Activated B cell treated with CpG ODN at 0.5 μM for 24 hours (primary cell): ENCODE results near the gene GALNT9. TPM values are rescaled to one million over a fixed set of nuclear protein-coding genes. Genes with fewer than 3 reads are reported as not detected.

Experiments
- ATAC-seq: fragments of 200-7000 bp; cut with Tn5 transposase; one replicate; pipeline ENCODE4 v1.10.0; 2021; ENCODE audit warnings: low read depth, mild to moderate bottlenecking, moderate library complexity
- CTCF ChIA-PET: fragments of 350-600 bp; sonication (Branson Sonifier 250); formaldehyde crosslinking; loops from one replicate; lab custom pipeline; 2021; ENCODE audit warnings: antibody characterized with exemption; lab: Charles Lee
- POLR2A ChIA-PET: fragments of 350-600 bp; sonication (Branson Sonifier 250); formaldehyde crosslinking; loops from one replicate; lab custom pipeline; 2021; ENCODE audit warnings: antibody characterized with exemption; lab: Charles Lee
- DNase-seq: peaks from one replicate; pipeline ENCODE4 v3.0.0; 2022
- H3K27ac Mint-ChIP-seq: one replicate; pipeline ENCODE4 v1.8.0; 2020; ENCODE audit warnings: mixed read lengths
- H3K27me3 Mint-ChIP-seq: one replicate; pipeline ENCODE4 v1.8.0; 2021; ENCODE audit warnings: mixed read lengths
- H3K36me3 Mint-ChIP-seq: one replicate; pipeline ENCODE4 v1.8.0; 2021; ENCODE audit warnings: low read depth, mixed read lengths
- H3K4me1 Mint-ChIP-seq: one replicate; pipeline ENCODE4 v1.8.0; 2021; ENCODE audit warnings: mixed read lengths
- H3K4me3 Mint-ChIP-seq: one replicate; pipeline ENCODE4 v1.8.0; 2020; ENCODE audit warnings: mild to moderate bottlenecking, mixed read lengths
- H3K9me3 Mint-ChIP-seq: one replicate; pipeline ENCODE4 v1.8.0; 2020; ENCODE audit warnings: mixed read lengths
- intact Hi-C: fragments of 100-400 bp; cut with micrococcal nuclease; formaldehyde crosslinking; loops from one replicate; pipeline ENCODE4 v1.15.1; 2024
- total RNA-seq: library from RNA; stranded (reverse); gene quantifications from 2 replicates; pipeline ENCODE4 v1.2.3, GENCODE V29; 2022
- TF ChIP-seq, protein P1 (sequence below): fragments of 200-600 bp; IDR thresholded peaks from one replicate; pipeline ENCODE4 v1.8.0; 2022; ENCODE audit warnings: antibody characterized with exemption, mild to moderate bottlenecking

GALNT9 gene
- total RNA-seq, 1 donor from 2014 or later = not detected

GRCh38 chr12:132341318-132342050 lies 12.1 kb upstream of the GALNT9 start:
- Mint-ChIP-seq H3K4me1 (no peaks in the 10 kb centered on the region), H3K9me3 (no peaks in the 10 kb centered on the region), H3K4me3 (no peak overlapping the region), H3K27ac (no peak overlapping the region), H3K27me3 (peaks cover 10% of the 10 kb centered on the region), H3K36me3 (no peaks in the 10 kb centered on the region)
- TF ChIP-seq, protein P1, sequence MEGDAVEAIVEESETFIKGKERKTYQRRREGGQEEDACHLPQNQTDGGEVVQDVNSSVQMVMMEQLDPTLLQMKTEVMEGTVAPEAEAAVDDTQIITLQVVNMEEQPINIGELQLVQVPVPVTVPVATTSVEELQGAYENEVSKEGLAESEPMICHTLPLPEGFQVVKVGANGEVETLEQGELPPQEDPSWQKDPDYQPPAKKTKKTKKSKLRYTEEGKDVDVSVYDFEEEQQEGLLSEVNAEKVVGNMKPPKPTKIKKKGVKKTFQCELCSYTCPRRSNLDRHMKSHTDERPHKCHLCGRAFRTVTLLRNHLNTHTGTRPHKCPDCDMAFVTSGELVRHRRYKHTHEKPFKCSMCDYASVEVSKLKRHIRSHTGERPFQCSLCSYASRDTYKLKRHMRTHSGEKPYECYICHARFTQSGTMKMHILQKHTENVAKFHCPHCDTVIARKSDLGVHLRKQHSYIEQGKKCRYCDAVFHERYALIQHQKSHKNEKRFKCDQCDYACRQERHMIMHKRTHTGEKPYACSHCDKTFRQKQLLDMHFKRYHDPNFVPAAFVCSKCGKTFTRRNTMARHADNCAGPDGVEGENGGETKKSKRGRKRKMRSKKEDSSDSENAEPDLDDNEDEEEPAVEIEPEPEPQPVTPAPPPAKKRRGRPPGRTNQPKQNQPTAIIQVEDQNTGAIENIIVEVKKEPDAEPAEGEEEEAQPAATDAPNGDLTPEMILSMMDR = no peak
- DNase-seq = no peak
- no peak for ATAC-seq
- ChIA-PET CTCF (no interaction called here), POLR2A (no interaction called here)
- intact Hi-C loops = no loop called here

- ATAC-seq = no peak
- Mint-ChIP-seq H3K27me3 (peaks cover 7% of the 10 kb centered on the region), H3K27ac (no peak overlapping the region), H3K4me3 (no peak overlapping the region), H3K36me3 (no peaks in the 10 kb centered on the region), H3K9me3 (peaks cover 1% of the 10 kb centered on the region), H3K4me1 (no peaks in the 10 kb centered on the region)
- TF ChIP-seq, protein P1 = no peak
- ChIA-PET CTCF (no interaction called here), POLR2A (no interaction called here)
- intact Hi-C loops = no loop called here
- no peak for DNase-seq
These were observed 11.1 kb upstream of the GALNT9 start for GRCh38 chr12:132340266-132341035.

- Mint-ChIP-seq H3K27ac (no peak overlapping the region), H3K36me3 (no peaks in the 10 kb centered on the region), H3K4me1 (no peaks in the 10 kb centered on the region), H3K4me3 (no peak overlapping the region), H3K27me3 (peaks cover 7% of the 10 kb centered on the region), H3K9me3 (peaks cover 2% of the 10 kb centered on the region)
- intact Hi-C loops = no loop called here
- CTCF ChIA-PET = no interaction called here
- POLR2A ChIA-PET = no interaction called here
- DNase-seq (no peak), ATAC-seq (no peak)
- TF ChIP-seq, protein P1 = no peak
These were observed 10.5 kb upstream of the GALNT9 start for GRCh38 chr12:132339856-132340255.

- ATAC-seq (no peak), DNase-seq (no peak)
- CTCF ChIA-PET = no interaction called here
- no peak overlapping the region for H3K4me3 Mint-ChIP-seq
- H3K36me3 Mint-ChIP-seq = no peaks in the 10 kb centered on the region
- intact Hi-C loops = no loop called here
- peaks cover 8% of the 10 kb centered on the region for H3K27me3 Mint-ChIP-seq
- POLR2A ChIA-PET = no interaction called here
- H3K4me1 Mint-ChIP-seq = no peaks in the 10 kb centered on the region
- H3K27ac Mint-ChIP-seq = no peak overlapping the region
- H3K9me3 Mint-ChIP-seq = peaks cover 2% of the 10 kb centered on the region
- TF ChIP-seq, protein P1 = no peak
These were observed 9.4 kb upstream of the GALNT9 start for GRCh38 chr12:132338781-132339180.

- Mint-ChIP-seq H3K27me3 (peaks cover 10% of the 10 kb centered on the region), H3K4me1 (no peaks in the 10 kb centered on the region), H3K9me3 (peaks cover 2% of the 10 kb centered on the region), H3K4me3 (no peak overlapping the region), H3K27ac (no peak overlapping the region), H3K36me3 (no peaks in the 10 kb centered on the region)
- ATAC-seq (no peak), DNase-seq (no peak)
- ChIA-PET CTCF (no interaction called here), POLR2A (no interaction called here)
- TF ChIP-seq, protein P1 = no peak
- intact Hi-C loops = no loop called here
These were observed 8.9 kb upstream of the GALNT9 start for GRCh38 chr12:132338311-132338710.
